H9 (cell line): ENCODE measurements around the gene PPFIBP2. TPM values are rescaled to one million over a fixed set of nuclear protein-coding genes. Genes with fewer than 3 reads are reported as not detected.

ENCODE experiments used
- DNase-seq: peaks from one replicate; pipeline ENCODE4 v3.0.0-alpha.2; 2017
- H2AFZ ChIP-seq: one replicate; pipeline ENCODE4 v1.6.1; 2013; ENCODE audit warnings: mild to moderate bottlenecking, low read length, control low read depth, moderate library complexity
- H2AK5ac ChIP-seq: 2 replicates; pipeline ENCODE4 v1.6.1; 2013; ENCODE audit warnings: low read length, control low read depth, mixed read lengths; ENCODE audit not compliant: insufficient read length
- H2BK120ac ChIP-seq: one replicate; pipeline ENCODE4 v1.6.1; 2013; ENCODE audit warnings: low read depth, mild to moderate bottlenecking, low read length, control low read depth, inconsistent platforms; ENCODE audit not compliant: poor library complexity, severe bottlenecking
- H2BK12ac ChIP-seq: 2 replicates; pipeline ENCODE4 v1.6.1; 2013; ENCODE audit warnings: low read length, control low read depth, mixed read lengths, low read depth; ENCODE audit not compliant: insufficient read length
- H2BK15ac ChIP-seq: 2 replicates; pipeline ENCODE4 v1.6.1; 2013; ENCODE audit warnings: low read depth, low read length, control low read depth
- H2BK20ac ChIP-seq: one replicate; pipeline ENCODE4 v1.6.1; 2013; ENCODE audit warnings: low read depth, mild to moderate bottlenecking, low read length, control low read depth, inconsistent platforms; ENCODE audit not compliant: poor library complexity, severe bottlenecking
- H2BK5ac ChIP-seq: 2 replicates; pipeline ENCODE4 v1.6.1; 2013; ENCODE audit warnings: low read length, control low read depth, mixed read lengths; ENCODE audit not compliant: insufficient read length
- H3K14ac ChIP-seq: 2 replicates; pipeline ENCODE4 v1.6.1; 2013; ENCODE audit warnings: low read length, control low read depth; ENCODE audit not compliant: insufficient read depth
- H3K18ac ChIP-seq: 2 replicates; pipeline ENCODE4 v1.6.1; 2013; ENCODE audit warnings: low read depth, mild to moderate bottlenecking, mixed read lengths, low read length, control low read depth; ENCODE audit not compliant: insufficient read length
- H3K23ac ChIP-seq: 2 replicates; pipeline ENCODE4 v1.6.1; 2013; ENCODE audit warnings: low read length, control low read depth, mixed read lengths, low read depth; ENCODE audit not compliant: insufficient read length
- H3K23me2 ChIP-seq: 2 replicates; pipeline ENCODE4 v1.6.1; 2013; ENCODE audit warnings: low read depth, mild to moderate bottlenecking, mixed read lengths, low read length, control low read depth; ENCODE audit not compliant: insufficient read length, poor library complexity, severe bottlenecking
- H3K27ac ChIP-seq: 2 replicates; pipeline ENCODE4 v1.5.1; 2013; ENCODE audit warnings: low read length, control low read depth, mixed read lengths, low read depth; ENCODE audit not compliant: insufficient read length
- H3K27me3 ChIP-seq: 2 replicates; pipeline ENCODE4 v1.6.1; 2013; ENCODE audit warnings: low read length, control low read depth, inconsistent platforms; ENCODE audit not compliant: insufficient read depth
- H3K4ac ChIP-seq: 2 replicates; pipeline ENCODE4 v1.6.1; 2013; ENCODE audit warnings: low read depth, mild to moderate bottlenecking, control low read depth, inconsistent platforms, low read length, moderate library complexity
- H3K4me1 ChIP-seq: 2 replicates; pipeline ENCODE4 v1.6.1; 2013; ENCODE audit warnings: low read length, control low read depth, inconsistent platforms; ENCODE audit not compliant: insufficient read depth
- H3K4me2 ChIP-seq: 2 replicates; pipeline ENCODE4 v1.6.1; 2013; ENCODE audit warnings: low read length, control low read depth, mixed read lengths; ENCODE audit not compliant: insufficient read length, insufficient read depth
- H3K56ac ChIP-seq: 2 replicates; pipeline ENCODE4 v1.6.1; 2013; ENCODE audit warnings: low read depth, mild to moderate bottlenecking, mixed read lengths, low read length, control low read depth; ENCODE audit not compliant: insufficient read length
- H3K79me1 ChIP-seq: 2 replicates; pipeline ENCODE4 v1.6.1; 2013; ENCODE audit warnings: low read depth, mild to moderate bottlenecking, moderate library complexity, low read length, control low read depth, inconsistent platforms; ENCODE audit not compliant: insufficient read depth, poor library complexity, severe bottlenecking
- H3K79me2 ChIP-seq: 2 replicates; pipeline ENCODE4 v1.6.1; 2013; ENCODE audit warnings: low read length, control low read depth, inconsistent platforms; ENCODE audit not compliant: insufficient read depth
- H3K9ac ChIP-seq: 2 replicates; pipeline ENCODE4 v1.6.1; 2013; ENCODE audit warnings: low read length, control low read depth, mixed read lengths; ENCODE audit not compliant: insufficient read length; ENCODE audit errors: extremely low read depth
- H3K9me3 ChIP-seq: one replicate; pipeline ENCODE4 v1.6.1; 2013; ENCODE audit warnings: low read depth, low read length, inconsistent platforms; ENCODE audit not compliant: control insufficient read depth
- H3T11ph ChIP-seq: one replicate; pipeline ENCODE4 v1.6.1; 2013; ENCODE audit warnings: mild to moderate bottlenecking, low read length, control low read depth, inconsistent platforms
- H4K20me1 ChIP-seq: one replicate; pipeline ENCODE4 v1.6.1; 2013; ENCODE audit not compliant: control insufficient read depth, insufficient read length, insufficient read depth
- H4K5ac ChIP-seq: 2 replicates; pipeline ENCODE4 v1.6.1; 2013; ENCODE audit warnings: low read depth, mild to moderate bottlenecking, mixed read lengths, low read length, control low read depth; ENCODE audit not compliant: insufficient read length
- H4K8ac ChIP-seq: replicated peaks from 2 replicates; pipeline ENCODE4 v1.6.1; 2013; ENCODE audit warnings: low read length, control low read depth, mixed read lengths, low read depth; ENCODE audit not compliant: insufficient read length
- H4K91ac ChIP-seq: 2 replicates; pipeline ENCODE4 v1.6.1; 2013; ENCODE audit warnings: low read depth, mild to moderate bottlenecking, moderate library complexity, mixed read lengths, low read length, control low read depth; ENCODE audit not compliant: insufficient read length
- H3K27ac Mint-ChIP-seq, 3 experiments: 2 replicates in 2 of 3; 3 replicates in 1 of 3; pipeline ENCODE4 v1.8.0; 2020 to 2021; ENCODE audit warnings: mixed read lengths in 3 of 3, mild to moderate bottlenecking in 1 of 3, moderate library complexity in 1 of 3
- H3K27me3 Mint-ChIP-seq: 2 replicates; pipeline ENCODE4 v1.8.0; 2021; ENCODE audit warnings: low read depth, mild to moderate bottlenecking, moderate library complexity, mixed read lengths
- H3K36me3 Mint-ChIP-seq, 3 experiments: 2 replicates in 2 of 3; 3 replicates in 1 of 3; pipeline ENCODE4 v1.8.0; 2020 to 2021; ENCODE audit warnings: low read depth in 3 of 3, mixed read lengths in 3 of 3; ENCODE audit not compliant: insufficient read depth in 1 of 3
- H3K4me1 Mint-ChIP-seq, 2 experiments: 2 replicates each; pipeline ENCODE4 v1.8.0; 2020; ENCODE audit warnings: mixed read lengths in 2 of 2
- H3K4me3 Mint-ChIP-seq, 2 experiments: 2 replicates in 1 of 2; 3 replicates in 1 of 2; pipeline ENCODE4 v1.8.0; 2020 to 2021; ENCODE audit warnings: mild to moderate bottlenecking in 2 of 2, mixed read lengths in 2 of 2, moderate library complexity in 1 of 2
- H3K9me3 Mint-ChIP-seq, 2 experiments: 2 replicates in 1 of 2; 3 replicates in 1 of 2; pipeline ENCODE4 v1.8.0; 2020; ENCODE audit warnings: mild to moderate bottlenecking in 2 of 2, mixed read lengths in 2 of 2, moderate library complexity in 1 of 2
- WGBS: extraction: QIAGEN DNeasy Blood & Tissue Kit; methylation state at CpG from one replicate; pipeline ENCODE4 v1.1.7; 2013; ENCODE audit warnings: missing lambda C conversion rate, low lambda C conversion rate, mixed read lengths; ENCODE audit not compliant: insufficient read length; ENCODE audit errors: extremely low coverage; 5-methylcytosine and 5-hydroxymethylcytosine counted together
- total RNA-seq: library from RNA; stranded (reverse); gene quantifications from 2 replicates; pipeline ENCODE4 v1.2.1, GENCODE V29; 2021
- TF ChIP-seq, protein P1 (sequence below): fragments of 200-600 bp; sonication (generic); conservative IDR thresholded peaks from 3 replicates; pipeline ENCODE4 v1.8.0; 2021; ENCODE audit warnings: antibody characterized with exemption, mild to moderate bottlenecking

PPFIBP2 gene
- total RNA-seq, 1 experiment from 2014 or later = 8.3 TPM

DNA sequence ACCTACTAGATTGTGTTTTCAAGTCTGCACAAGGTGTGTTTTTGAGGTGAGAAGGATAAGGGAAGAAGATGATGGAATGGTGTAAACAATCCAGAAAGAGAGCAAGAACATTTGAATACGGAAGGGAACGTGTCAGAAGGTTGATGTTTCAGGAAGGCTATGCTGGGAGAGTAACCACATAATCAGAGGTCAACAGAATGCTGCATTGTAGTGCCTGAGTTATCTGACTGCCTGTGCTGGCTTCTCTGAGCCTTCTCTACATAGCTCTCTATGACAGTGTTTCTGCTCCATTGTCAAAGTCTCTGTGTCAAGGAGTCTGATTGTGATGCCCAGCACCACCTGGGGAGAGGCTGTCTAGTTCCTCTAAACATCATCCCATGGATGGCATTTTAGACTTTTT lies 85.4 kb downstream of the PPFIBP2 start:
- peaks cover 0 to 9% (median 2%) of the 10 kb centered on the region in 3 experiments; a peak in 5 of 7 replicates for H3K36me3 Mint-ChIP-seq
- no CpG with 5 or more reads among the region's 2 CpGs for WGBS
- H4K8ac ChIP-seq = no peak overlapping the region
- no peak overlapping the region for H3K56ac ChIP-seq
- H4K91ac ChIP-seq = no peak overlapping the region
- no peak overlapping the region for H2BK5ac ChIP-seq
- H3K27me3 Mint-ChIP-seq = no peaks in the 10 kb centered on the region
- peaks cover 4% of the 10 kb centered on the region; the same call in 1 of the 2 replicates for H3K4me1 ChIP-seq
- no peaks in the 10 kb centered on the region for H3K9me3 ChIP-seq
- H3T11ph ChIP-seq = no peak overlapping the region
- H3K79me1 ChIP-seq = no peaks in the 10 kb centered on the region
- TF ChIP-seq, protein P1, sequence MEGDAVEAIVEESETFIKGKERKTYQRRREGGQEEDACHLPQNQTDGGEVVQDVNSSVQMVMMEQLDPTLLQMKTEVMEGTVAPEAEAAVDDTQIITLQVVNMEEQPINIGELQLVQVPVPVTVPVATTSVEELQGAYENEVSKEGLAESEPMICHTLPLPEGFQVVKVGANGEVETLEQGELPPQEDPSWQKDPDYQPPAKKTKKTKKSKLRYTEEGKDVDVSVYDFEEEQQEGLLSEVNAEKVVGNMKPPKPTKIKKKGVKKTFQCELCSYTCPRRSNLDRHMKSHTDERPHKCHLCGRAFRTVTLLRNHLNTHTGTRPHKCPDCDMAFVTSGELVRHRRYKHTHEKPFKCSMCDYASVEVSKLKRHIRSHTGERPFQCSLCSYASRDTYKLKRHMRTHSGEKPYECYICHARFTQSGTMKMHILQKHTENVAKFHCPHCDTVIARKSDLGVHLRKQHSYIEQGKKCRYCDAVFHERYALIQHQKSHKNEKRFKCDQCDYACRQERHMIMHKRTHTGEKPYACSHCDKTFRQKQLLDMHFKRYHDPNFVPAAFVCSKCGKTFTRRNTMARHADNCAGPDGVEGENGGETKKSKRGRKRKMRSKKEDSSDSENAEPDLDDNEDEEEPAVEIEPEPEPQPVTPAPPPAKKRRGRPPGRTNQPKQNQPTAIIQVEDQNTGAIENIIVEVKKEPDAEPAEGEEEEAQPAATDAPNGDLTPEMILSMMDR = no peak
- no peak overlapping the region for H2BK120ac ChIP-seq
- H3K4ac ChIP-seq = no peak overlapping the region
- H4K5ac ChIP-seq = no peak overlapping the region
- no peak for DNase-seq
- H2BK20ac ChIP-seq = no peak overlapping the region
- no peak overlapping the region for H3K23ac ChIP-seq
- H3K9me3 Mint-ChIP-seq = no peaks in the 10 kb centered on the region
- no peaks in the 10 kb centered on the region for H3K79me2 ChIP-seq
- peak overlapping the region in 1 of 3 experiments; percentile 24; a peak in 1 of 7 replicates for H3K27ac Mint-ChIP-seq
- H4K20me1 ChIP-seq = no peaks in the 10 kb centered on the region
- no peak overlapping the region for H3K27ac ChIP-seq
- H3K23me2 ChIP-seq = no peaks in the 10 kb centered on the region
- H3K4me1 Mint-ChIP-seq = peaks cover 49% of the 10 kb centered on the region in 2 experiments
- no peak overlapping the region for H3K9ac ChIP-seq
- no peak overlapping the region for H3K18ac ChIP-seq
- H2AK5ac ChIP-seq = no peak overlapping the region
- no peaks in the 10 kb centered on the region for H3K27me3 ChIP-seq
- no peak overlapping the region for H2AFZ ChIP-seq
- no peak overlapping the region for H3K4me2 ChIP-seq
- no peak overlapping the region for H2BK12ac ChIP-seq
- H2BK15ac ChIP-seq = no peak overlapping the region
- H3K14ac ChIP-seq = no peak overlapping the region
- H3K4me3 Mint-ChIP-seq = no peak overlapping the region
